ENCODE results near the gene TATDN2.
"Not testable (repeated sequence)": the region's sequence is repeated elsewhere in the genome, so short reads cannot be mapped to it uniquely, and the experiment has no call there.

Gene TATDN2

DNA sequence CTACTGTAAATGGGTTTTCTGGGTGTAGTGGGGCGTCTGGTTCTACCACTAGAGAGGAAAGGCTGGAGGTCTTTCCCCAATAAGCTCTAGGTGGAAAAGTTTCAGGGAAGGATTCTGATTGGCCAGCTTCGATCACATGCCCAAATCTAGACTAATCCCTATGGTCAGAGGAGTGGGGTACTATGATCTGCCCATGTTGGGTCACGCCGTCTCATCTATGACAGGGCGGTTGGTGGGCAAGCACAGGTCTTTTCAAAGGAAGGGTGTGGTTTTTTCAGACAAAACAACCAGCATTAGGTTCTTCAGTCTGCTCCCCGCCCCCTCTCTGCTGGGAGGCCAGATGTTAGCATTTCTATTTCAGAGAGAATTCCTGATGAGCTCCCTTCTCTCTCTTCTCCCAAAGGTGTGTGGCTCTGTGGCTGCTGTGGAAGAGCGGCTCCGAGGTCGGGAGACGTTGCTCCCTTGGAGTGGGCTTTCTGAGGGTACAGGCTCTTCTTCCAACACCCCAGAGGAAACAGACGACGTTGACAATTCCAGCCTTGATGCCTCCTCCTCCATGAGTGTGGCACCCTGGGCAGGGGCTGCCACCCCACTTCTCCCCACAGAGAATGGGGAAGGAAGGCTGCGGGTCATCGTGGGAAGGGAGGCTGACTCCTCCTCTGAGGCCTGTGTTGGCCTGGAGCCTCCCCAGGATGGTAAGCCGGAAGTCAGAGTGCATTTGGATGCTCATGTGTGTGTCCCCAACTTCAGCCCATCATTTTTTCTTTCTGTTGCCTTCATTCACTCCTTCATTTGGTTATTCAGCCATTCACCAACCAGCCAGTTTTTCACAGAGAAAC lies 9.7 kb upstream of the TATDN2 start:
- no peak for DNase-seq

DNA sequence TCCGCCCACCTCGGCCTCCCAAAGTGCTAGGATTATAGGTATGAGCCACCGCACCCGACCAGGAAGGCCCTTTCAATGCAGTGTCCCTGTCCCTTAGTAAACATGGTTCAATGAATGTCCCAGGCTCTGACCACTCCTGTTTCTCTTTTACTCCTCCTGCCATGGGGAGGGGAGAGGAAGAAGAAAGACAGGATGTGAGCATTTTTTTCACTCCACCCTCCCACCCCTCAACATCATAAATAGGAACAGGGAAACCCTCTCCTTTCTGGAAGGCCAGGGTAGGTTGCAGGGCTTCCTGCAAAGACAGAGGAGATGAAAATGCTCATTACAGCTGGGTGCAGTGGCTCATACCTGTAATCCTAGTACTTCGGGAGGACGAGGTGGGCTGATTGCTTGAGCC lies 7.5 kb upstream of the TATDN2 start:
- DNase-seq = no peak

DNA sequence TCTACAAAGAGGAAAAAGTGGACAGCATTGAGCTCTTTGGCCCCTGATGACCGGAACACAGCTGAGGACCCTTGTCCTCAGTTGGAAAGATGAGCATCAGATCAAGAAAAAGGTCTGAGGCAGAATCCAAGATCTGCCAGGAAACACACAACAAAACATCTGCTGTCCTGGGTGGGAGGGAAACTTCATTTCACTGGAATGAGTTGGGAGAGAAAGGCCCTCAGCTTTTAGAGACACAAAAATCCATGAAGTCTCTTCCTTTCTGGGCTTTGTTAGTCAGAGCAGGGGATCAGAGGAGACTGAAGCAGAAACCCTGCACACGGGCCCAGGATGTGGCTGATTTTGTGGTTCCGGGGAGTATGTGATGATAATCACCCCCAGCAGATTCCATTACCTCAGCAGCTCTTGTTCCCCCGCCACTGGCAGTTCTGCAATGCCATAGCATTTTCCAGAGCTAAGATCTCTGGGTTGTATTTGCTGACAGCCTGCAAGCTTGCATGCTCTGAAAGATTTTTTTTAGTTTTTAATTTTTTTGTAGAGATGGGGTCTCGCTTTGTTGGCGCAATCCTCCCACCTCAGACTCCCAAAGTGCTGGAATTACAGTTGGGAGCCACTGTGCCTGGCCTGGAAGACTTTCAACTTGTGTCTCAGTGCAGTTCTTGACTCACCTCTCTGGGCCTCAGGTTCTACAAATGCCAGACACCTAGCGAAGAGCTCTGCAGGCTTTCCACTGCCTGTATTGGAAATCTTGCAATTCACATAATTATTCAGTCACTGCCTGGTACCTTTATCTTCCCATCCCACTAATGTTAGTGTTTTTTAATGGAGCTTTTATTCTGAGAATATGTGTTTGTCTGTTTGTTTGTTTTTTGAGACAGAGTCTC lies 5.8 kb upstream of the TATDN2 start:
- DNase-seq = peak; percentile 88

DNA sequence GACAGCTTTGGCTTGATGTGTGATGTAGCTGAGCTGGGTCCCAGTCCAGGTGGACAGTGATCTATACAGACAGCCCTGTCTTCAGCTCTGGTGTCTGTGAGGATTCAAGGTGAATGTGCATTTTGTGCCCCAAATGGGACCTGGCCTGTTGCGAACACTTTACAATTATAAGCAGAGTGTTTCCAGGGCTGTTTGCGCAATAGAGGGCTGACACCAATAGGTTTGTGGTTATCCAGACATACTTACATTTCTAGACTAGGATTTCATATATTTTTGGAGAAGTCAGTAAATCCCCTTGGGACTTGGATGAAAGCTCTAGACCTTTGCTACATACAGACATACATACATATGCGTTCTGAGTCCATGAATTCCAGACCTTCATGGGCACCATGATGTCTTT lies 4.2 kb upstream of the TATDN2 start:
- DNase-seq = peak; percentile 67

DNA sequence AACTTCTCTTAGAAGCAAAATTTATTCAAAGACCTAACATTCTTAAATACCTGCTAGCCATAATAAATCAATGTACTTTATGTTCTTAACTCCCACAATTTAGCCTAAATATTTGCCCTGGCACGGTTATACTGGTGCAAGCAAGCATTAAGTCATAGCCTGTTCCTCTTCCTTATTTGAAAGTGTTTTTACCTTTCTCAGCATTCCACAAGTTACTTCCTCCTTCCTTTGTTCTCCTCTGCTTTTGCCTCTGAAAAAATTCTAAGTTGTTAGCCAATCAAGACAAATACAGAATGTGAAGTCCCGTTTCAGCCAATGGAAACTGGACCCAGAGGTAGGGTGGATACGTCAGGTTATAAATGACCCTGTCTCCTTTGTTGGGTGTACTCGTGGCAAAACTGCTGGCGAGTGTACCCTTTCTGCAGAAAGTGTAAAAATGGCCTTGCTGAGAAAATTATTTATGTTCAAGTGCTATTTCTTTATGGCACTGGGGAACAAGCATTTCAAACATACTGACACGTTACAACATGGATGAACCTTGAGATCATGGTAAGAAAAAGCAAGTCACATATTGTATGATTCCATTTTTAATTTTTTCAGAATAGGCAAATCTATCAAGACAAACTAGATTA lies 3.1 kb upstream of the TATDN2 start:
- no peak for DNase-seq

DNA sequence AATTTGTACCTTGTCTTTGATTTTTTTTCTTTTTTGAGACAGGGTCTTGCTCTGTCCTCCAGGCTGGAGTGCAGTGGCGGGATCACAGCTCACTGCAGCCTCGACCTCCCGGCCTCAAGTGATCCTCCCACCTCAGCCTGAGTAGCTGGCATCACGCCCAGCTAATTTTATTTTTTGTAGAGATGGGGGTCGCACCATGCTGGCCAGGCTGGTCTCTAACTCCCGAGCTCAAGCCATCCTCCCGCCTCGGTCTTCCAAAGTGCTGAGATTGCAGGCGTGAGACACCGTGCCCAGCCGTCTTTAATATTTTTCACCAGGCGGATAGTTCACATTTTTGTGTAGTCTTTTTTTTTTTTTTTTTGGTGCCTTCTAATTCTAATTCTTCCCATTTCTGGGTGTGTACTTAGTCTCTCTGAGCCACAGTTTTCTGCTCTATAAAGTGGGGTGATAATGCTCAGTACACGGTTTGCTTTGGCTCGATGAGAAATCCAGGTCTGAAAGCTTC lies 528 bp upstream of the TATDN2 start:
- no peak for DNase-seq

DNA sequence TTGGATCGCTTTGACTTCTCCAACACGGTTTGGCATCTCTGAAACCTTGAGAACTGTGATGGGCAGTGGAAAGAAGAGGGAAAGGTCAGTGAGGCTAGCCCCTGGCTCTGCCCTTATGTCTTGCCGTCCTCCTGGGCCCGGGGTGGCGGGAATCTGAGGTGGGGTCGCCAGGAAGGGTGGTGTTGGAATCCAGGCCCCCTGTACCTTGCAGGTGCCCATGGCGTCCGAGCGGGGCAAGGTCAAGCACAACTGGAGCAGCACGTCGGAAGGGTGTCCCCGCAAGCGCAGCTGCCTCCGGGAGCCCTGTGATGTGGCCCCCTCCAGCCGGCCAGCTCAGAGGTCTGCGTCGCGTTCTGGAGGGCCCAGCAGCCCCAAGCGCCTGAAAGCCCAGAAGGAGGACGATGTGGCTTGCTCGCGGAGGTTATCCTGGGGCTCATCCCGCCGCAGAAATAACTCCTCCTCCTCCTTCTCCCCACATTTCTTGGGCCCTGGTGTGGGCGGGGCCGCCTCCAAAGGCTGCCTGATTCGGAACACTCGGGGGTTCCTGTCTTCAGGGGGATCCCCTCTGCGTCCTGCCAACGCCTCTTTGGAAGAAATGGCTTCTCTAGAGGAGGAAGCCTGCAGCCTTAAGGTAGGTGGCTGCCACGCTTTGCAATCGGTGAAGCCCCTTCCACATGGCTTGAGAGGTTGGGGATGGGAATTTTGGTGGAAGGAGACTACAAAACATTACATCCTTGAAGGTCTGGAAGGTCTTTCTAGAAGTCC lies 907 bp downstream of the TATDN2 start:
- DNase-seq = no peak

DNA sequence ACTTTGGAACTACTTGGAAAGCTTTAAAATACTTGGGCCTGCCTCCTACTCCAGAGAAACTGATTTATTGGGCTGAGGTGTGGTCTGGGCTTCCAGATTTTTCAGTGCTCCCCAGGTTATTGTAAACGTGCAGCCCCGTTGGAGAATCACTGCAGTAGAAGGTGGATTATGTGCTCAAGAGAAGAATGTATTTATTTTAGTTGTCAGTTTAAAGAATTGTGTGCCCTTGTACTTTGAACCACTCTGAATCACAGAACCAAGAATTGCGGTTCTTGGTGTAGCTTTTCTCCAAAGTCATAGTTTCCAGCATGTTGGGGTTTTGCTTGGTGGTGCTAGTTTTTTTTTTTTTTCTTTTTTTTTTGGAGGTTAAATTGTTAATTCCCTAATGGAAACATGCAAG lies 1.6 kb downstream of the TATDN2 start:
- peak; percentile 13 for DNase-seq

DNA sequence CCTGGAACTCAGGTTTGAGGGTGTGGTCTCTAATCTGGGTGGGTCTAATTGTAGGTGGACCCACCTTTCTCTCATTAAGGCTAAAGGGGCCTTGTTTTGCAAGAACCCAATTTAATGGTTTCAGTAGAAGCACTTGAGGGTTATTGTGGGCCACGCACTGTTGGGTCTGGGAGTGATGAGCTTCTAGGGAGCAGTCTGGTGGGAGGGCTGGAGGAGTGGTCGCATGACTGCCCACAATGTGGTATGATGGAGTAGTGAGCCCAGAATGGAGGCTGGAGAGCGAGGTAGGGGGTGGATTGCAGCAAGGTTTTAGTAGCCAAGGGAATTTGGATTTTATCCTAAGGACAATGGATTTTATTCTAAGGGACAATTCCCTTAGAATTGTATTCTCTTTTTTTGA lies 2.7 kb downstream of the TATDN2 start:
- DNase-seq = no peak

DNA sequence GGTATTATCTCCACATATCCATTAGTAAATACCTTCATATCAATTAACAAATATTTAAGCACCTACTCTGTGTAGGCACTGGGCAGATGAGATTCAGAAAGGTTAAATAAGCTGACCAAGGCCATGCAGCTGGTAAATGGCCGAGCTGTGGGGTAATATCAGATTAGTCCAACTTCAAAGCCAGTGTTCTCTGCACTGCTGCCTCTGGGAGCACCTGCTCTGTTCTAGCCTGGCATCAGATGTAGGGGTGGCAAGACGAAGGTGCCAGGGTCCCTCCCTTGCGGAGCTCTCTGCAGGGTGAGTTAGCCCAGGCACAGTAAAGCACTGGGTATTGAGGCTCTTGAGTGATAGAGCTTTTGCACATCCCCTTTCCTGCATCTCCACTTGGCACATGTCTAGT lies 5.5 kb downstream of the TATDN2 start:
- no peak for DNase-seq

DNA sequence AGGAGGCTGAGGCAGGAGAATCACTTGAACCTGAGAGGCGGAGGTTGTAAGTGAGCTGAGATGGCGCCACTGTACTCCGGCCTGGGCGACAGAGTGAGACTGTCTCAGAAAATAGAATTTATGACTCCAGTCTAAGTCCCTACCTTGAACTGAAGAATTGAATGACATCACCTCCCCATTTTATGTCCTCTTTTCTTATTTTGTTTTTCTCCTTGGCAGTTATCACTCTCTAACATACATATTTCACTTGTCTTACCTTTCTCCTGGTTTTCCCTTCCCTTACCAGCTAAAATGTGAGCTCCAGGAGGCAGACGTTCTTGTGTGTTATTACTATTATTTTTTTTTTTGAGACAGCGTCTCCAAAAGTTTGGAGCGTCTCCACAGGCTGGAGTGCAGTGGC lies 7.6 kb downstream of the TATDN2 start:
- DNase-seq = no peak

DNA sequence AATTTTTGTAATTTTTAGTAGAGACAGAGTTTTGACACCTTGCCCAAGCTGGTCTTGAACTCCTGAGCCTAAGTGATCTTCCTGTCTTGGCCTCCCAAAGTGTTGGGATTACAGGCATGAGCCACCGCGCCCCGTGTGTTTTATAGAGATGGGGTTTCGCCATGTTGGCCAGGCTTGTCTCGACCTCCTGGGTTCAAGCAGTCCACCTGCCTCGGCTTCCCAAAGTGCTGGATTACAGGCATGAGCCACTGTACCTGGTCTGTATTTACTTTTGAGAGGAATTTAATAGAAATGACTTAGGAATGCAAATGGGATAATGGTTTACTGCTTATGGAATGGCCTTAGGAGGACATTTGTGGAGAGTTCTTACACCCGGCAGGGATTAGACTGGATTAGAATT lies 10.8 kb downstream of the TATDN2 start:
- DNase-seq = no peak

DNA sequence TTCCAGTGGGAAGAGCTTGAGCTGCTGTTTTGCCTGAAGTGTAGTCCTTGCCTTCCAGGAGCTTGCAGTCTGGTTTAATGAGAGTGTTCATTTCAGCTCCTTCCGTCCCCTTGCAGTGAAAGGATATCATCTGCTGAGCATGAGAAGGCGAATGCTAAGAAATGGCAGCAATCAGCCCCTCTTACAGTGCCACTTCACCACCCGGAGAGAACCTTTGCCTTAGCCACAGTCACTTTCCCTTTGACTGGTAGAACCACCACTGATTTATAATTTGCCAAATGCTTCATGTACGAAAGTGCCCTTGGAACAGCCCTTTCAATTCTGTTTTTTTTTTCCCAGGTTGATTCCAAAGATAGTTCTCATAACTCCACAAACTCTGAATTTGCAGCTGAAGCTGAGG lies 11.5 kb downstream of the TATDN2 start:
- DNase-seq = no peak

DNA sequence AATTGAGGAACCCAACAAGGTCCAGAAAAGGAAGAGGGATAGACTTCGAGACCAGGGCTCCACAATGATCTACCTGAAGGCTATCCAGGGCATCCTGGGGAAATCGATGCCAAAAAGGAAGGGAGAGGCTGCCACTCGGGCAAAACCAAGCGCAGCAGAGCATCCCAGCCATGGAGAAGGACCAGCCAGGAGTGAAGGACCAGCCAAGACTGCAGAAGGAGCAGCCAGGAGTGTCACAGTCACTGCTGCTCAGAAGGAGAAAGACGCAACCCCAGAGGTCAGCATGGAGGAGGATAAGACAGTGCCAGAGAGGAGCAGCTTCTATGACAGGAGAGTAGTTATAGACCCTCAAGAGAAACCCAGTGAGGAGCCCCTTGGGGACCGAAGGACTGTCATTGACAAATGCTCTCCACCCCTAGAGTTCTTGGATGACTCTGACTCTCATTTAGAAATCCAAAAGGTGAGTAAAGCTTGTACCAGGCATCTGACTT lies 12.0 kb downstream of the TATDN2 start:
- DNase-seq = no peak

DNA sequence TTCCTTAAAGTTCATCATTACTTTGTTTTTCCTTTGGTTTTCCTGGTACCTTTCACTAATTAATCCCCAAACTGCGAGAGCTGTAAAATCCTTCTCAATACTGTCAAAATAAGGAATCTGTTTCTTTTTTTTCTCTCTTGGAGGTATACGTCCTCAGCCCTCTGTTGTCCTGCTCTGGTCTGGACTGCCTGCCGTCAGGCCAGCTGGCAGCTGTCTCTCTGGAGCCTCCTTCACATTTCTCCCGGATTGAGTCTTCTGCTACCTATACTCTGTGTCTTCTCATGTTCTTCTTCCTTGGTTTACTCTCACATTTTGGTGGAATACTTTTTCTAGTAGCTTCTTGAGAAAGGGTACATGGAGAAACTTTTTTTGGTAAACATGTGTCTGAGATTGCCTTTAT lies 13.8 kb downstream of the TATDN2 start:
- DNase-seq = no peak

DNA sequence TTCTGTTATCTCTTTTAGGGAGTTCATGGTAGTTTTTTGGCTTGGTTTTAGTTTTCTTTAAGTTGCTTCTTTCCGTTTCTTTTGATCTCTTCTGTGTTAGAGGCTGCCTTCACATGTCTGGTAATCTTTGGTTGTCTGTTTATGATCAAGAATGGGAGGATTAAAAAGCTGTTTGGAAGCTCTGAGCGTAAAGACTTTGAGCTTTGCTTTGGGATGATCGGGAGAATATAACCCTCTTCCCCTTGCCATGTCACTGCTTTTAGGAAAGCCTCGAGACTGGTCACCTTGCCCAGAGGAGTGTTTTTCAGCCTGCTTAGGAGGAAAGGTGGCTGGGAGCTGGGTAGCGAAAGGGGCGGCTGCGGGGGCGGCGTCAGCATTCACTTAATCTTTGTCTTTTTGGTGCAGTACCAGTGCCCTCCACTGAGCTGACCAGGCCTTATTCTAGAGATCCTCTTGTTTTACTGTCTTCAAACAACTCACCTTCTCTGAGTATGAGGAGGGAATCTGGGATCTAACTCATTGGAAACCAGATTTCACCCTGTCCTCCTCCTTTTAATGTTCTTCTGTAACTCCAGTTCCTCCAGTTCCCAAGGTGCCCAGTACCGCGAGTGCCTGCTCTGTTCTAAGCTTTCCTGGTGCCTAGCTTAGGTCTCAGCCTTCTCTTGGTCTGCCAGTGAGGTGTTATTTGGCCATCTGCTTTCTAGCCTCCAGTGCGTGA lies 15.5 kb downstream of the TATDN2 start:
- peak; percentile 37 for DNase-seq

DNA sequence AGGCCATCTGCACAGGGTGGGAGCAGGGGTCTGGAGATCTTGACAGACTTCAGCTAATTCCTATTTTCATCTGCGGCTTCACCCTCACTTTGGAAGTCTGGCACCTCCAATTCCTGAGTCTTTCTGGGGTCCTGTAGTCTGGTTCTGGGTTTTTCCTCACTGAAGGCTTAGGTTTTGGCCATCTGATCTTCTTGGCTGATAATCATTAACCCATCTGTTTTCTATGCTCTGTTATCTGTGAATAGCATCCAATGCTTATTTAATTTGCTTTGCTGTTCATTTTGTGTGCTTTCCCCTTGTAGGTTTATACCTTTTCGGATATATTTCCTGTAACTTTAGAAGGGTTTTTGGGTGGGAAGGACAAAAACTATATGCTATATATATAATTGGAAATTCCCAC lies 17.6 kb downstream of the TATDN2 start:
- DNase-seq = no peak

DNA sequence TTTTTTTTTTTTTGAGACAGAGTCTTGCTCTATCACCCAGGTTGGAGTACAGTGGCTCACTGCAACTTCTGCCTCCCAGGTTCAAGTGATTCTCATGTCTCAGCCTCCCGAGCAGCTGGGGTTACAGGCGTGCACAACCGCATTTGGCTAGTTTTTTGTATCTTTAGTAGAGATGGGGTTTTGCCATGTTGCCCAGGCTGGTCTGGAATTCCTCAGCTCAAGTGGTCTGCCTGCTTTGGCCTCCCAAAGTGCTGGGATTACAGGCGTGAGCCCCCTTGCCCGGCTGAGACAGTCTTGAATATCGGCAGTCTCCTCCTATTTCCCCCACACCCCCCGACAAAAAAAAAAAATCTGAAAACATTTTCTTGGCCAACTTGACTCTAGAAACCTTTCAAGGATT lies 18.7 kb downstream of the TATDN2 start:
- not testable (repeated sequence) for DNase-seq

DNA sequence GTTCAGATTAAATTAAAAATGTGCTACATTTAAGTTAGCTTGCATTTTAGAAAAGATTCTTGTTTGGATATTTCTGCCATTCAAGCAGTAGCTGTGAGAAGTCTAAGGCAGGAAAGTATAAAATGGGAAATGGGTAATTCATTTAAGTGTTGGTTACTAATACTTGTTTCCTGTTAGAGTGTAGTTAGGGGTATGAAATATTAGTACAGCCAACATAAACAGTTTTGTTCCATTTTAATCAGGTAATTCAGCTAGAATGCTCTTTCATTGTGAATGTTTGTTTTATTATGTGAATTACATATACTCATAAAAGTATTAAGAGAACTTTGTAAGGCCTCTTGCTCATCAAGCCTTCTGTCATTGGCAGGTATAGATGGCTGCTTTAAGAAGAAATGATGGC lies 19.9 kb downstream of the TATDN2 start:
- no peak for DNase-seq

DNA sequence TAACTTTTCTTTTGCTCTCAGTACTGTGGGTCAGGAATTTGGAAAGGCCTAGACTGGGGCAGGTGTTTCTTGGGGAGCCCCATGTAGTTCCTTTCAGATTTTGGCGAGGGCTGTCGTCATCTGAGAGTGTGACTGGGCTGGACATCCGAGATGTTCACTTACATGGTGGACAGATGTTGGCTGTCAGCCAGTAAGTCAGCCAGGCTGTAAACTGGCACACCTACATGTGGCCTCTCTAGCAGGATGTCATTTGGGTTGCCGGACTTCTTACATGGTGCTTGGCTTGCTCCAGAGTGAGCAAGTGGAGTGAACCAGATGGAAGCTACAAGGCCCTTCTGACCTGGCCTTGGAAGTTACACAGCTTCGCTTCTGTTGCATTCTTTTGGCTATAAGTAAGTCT lies 20.7 kb downstream of the TATDN2 start:
- no peak for DNase-seq

DNA sequence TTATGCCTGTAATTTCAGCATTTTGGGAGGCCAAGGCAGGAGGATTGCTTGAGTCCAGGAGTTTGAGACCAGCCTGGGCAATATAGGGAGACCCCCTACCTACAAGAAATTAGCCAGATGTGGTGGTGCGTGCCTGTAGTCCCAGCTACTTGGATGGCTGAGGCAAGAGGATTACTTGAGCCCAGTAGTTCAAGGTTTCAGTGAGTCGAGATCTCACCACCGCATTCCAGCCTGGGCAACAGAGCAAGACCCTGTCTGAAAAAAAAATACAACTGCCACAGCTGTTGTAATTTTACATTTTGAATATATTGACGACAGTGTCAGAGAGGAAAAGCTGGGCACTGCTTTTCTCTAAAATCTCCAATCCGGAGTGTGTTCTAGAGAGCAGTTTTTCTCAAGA lies 21.2 kb downstream of the TATDN2 start:
- DNase-seq = no peak

DNA sequence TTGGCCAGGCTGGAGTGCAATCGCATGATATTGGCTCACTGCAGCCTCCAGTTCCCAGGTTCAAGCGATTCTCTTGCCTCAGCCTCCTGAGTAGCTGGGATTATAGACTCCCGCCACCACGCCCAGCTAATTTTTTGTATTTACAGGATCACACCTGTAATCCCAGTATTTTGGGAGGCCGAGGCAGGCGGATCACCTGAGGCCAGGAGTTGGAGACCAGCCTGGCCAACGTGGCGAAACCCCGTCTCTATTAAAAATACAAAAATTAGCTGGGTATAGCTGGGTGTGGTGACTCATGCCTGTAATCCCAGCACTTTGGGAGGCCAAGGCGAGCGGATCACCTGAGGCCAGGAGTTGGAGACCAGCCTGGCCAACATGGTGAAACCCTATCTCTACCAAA lies 24.2 kb downstream of the TATDN2 start:
- DNase-seq = not testable (repeated sequence)
